GM19023 (cell line): ENCODE data around the gene BRSK2.

Experiments used
- ATAC-seq: cut with Tn5 transposase; IDR thresholded peaks from one replicate; pipeline ENCODE4 v1.9.1; 2021; ENCODE audit warnings: mild to moderate bottlenecking, moderate library complexity; ENCODE audit not compliant: unreplicated experiment

The BRSK2 gene

DNA sequence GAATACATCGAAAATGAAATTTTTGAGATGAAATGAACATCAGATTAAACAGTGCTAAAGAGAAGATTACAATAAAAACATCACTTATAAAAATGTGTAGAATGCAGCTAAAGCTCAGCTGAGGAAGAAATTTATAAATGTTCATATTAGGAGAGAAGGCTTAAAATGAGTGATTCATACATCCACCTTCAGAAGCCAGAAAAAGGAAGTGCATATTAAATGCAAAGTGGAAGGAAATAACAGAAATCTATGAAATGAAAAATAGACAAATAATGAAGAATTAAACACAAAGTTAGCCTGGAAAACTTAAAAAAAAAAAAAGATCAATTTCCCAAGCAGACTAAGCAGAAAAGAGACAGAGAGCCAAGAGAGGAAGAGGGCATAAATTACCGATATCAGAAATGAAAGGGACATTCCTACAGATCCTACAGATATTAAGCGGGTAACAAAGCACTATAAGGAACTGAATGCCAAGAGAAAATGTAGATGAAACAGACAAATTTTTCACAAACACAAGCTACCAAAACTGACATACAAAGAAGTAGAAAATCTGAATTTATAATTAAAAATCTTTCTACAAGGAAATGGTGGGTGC lies 104.0 kb downstream of the BRSK2 start:
- ATAC-seq = no peak

- ATAC-seq = no peak
Measured at GRCh38 chr11:1494650-1495049, 104.9 kb downstream of the BRSK2 start.

DNA sequence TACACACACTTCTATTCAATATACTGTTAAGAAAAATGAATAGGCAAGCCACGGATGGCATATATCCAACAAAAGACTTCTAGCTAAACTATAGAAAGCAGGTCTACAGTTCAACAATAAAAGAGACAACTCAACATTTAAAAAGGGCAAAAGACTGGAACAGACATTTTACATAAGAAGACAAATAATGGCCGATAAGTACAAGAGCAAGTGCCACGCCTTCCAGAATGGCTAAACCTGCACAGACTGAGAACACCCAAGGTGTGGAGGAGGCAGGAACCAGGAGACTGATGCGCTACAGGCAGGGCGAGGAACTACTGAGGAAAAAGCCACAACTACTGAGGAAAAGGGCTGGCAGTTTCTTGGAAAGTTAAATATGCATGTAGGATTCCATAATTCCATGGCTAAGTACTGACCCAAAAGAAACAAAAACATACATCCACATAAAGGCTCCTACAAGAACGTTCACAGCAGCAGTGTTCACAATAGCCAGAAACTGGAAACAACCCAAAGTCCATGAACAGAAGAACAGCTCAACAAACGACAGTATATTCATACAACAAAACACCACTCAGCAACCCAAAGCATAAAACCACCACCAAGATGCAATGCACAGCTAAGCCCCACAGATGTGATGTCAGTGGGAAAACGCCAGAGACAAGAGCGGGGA lies 106.5 kb downstream of the BRSK2 start:
- no peak for ATAC-seq

GRCh38 chr11:1496761-1497095 lies 107.0 kb downstream of the BRSK2 start:
- ATAC-seq = no peak

- no peak for ATAC-seq
Measured at GRCh38 chr11:1497600-1497999, 107.9 kb downstream of the BRSK2 start.

- no peak for ATAC-seq
Measured at GRCh38 chr11:1498262-1498661, 108.5 kb downstream of the BRSK2 start.

- ATAC-seq = no peak
Measured at GRCh38 chr11:1499261-1499890, 109.6 kb downstream of the BRSK2 start.

DNA sequence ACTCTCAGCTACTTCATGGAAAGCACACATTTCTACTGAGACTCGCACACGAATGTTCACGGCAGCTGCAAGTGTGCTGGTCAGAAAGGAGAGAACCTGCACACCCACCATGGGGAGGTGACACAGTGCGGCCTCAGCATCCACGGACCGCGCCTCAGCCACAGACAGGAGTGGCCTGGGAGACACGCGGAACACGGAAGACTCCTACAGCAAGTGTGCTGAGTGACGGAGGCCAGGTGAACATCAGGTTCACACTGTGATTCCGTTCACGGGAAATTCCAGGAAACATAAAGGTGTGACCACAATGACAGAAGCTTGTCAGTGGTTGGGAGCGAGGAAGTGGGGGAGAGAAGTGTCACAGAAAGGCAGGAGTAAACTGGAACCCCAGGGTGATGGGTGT lies 110.2 kb downstream of the BRSK2 start:
- ATAC-seq = no peak

- ATAC-seq = no peak
Measured at GRCh38 chr11:1500466-1501420, 111.0 kb downstream of the BRSK2 start.

- ATAC-seq = no peak
Measured at GRCh38 chr11:1501421-1502167, 111.9 kb downstream of the BRSK2 start.

DNA sequence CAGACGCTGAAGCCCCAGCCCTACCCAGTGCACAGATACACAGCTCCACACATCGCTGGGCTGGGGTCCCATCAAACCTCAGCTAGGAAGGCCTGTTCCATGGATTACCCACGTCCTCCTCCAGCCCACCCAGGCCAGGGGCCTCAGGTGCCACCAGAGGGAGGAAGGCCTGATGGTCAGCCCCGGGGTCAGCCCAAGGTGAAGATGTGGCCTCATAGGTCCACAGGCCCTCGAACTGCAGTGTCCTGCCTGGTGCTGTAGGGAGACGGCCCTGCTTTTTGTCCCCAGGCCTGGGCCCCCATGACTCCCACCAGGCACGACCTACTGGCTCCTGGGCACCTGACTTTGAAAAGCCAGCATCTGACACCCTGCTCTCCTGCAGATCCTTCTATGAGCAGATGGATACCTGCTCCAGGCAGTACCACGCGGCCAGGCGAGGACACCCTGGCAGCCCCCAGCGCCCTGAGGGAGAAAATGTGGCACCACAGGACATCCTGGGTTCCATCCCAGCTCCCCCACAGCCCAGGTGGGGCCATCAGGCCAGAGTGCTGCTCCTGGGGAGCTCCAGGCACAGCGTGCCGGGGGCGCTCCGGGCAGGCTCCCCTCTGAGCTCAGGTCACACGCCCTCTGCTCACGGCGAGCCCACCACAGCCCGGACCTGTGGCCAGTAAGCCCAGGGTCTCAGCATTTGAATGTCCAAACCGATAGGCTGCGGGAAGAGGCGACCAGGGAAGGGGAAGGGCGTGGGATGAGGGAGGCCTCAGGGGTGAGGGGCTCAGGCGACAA lies 112.6 kb downstream of the BRSK2 start:
- ATAC-seq = no peak

GRCh38 chr11:1502954-1503707 lies 113.4 kb downstream of the BRSK2 start:
- ATAC-seq = no peak

- ATAC-seq = no peak
Measured at GRCh38 chr11:1503708-1504104, 114.0 kb downstream of the BRSK2 start.

GRCh38 chr11:1504138-1504537 lies 114.4 kb downstream of the BRSK2 start:
- ATAC-seq = no peak

GRCh38 chr11:1504581-1505290 lies 115.0 kb downstream of the BRSK2 start:
- ATAC-seq = no peak

- no peak for ATAC-seq
Measured at GRCh38 chr11:1505480-1505879, 115.7 kb downstream of the BRSK2 start.

GRCh38 chr11:1506981-1507380 lies 117.2 kb downstream of the BRSK2 start:
- no peak for ATAC-seq

DNA sequence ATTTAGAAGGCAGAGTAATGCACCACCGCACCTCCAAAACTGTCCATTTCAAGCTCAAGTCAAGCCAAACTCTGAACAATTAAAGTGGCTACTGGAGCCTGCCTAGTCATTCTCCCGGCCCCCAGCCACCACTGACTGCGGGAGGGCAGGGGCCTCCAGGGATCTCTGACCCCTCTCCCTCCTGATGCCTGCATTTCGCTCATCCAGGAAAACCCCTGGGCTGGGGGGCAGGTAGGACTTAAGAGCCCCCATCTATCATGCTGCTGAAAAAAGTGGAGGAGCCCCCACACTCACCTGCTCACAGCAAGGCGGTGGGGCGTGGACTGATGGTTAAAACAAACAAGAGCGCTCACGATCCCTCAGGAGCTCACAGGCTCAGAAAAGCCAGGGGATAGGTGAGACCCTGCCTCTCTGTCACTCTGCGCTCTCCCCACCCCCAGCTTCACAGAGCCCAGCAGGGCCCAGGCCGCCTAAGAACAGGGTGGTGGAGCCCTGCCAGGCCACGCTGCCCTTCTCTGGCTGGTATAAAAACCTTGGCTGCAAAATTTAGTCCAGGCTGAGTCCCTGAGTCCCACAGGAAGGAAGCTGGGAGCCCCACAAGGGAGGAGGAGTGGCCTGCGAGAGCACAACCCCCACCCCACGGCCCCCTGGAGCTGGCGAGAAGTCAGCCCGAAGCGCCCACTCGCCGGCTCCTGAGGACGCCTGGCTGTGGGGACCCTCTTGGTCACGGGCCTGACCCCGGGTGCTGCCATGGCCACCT lies 117.8 kb downstream of the BRSK2 start:
- ATAC-seq = no peak
